ENCODE measurements around the gene ADARB1.

The ADARB1 gene

GRCh38 chr21:45076245-45076711 lies 1.9 kb downstream of the ADARB1 start:
- no peak for DNase-seq

- DNase-seq = no peak
Observed at GRCh38 chr21:45078371-45078770, 4.0 kb downstream of the ADARB1 start.

GRCh38 chr21:45078877-45079281 lies 4.5 kb downstream of the ADARB1 start:
- DNase-seq = no peak

- no peak for DNase-seq
Observed at GRCh38 chr21:45079351-45079750, 5.0 kb downstream of the ADARB1 start.

- no peak for DNase-seq
Observed at GRCh38 chr21:45080232-45080631, 5.9 kb downstream of the ADARB1 start.

GRCh38 chr21:45080639-45081414 lies 6.4 kb downstream of the ADARB1 start:
- no peak for DNase-seq

GRCh38 chr21:45081636-45082035 lies 7.3 kb downstream of the ADARB1 start:
- no peak for DNase-seq

GRCh38 chr21:45082736-45083135 lies 8.4 kb downstream of the ADARB1 start:
- no peak for DNase-seq

GRCh38 chr21:45084121-45084520 lies 9.7 kb downstream of the ADARB1 start:
- DNase-seq = no peak

- DNase-seq = no peak
Observed at GRCh38 chr21:45084881-45085536, 10.6 kb downstream of the ADARB1 start.

- DNase-seq = no peak
Observed at GRCh38 chr21:45085700-45086099, 11.3 kb downstream of the ADARB1 start.

- DNase-seq = no peak
Observed at GRCh38 chr21:45086337-45086958, 12.1 kb downstream of the ADARB1 start.

- DNase-seq = no peak
Observed at GRCh38 chr21:45087022-45087823, 12.8 kb downstream of the ADARB1 start.

GRCh38 chr21:45088116-45088515 lies 13.7 kb downstream of the ADARB1 start:
- no peak for DNase-seq

- DNase-seq = no peak
Observed at GRCh38 chr21:45088729-45089128, 14.3 kb downstream of the ADARB1 start.

- DNase-seq = no peak
Observed at GRCh38 chr21:45089964-45090363, 15.6 kb downstream of the ADARB1 start.

- no peak for DNase-seq
Observed at GRCh38 chr21:45090966-45091365, 16.6 kb downstream of the ADARB1 start.

GRCh38 chr21:45091550-45092322 lies 17.4 kb downstream of the ADARB1 start:
- no peak for DNase-seq

GRCh38 chr21:45093035-45093532 lies 18.7 kb downstream of the ADARB1 start:
- DNase-seq = no peak

- no peak for DNase-seq
Observed at GRCh38 chr21:45094412-45094811, 20.0 kb downstream of the ADARB1 start.

GRCh38 chr21:45095505-45095904 lies 21.1 kb downstream of the ADARB1 start:
- no peak for DNase-seq

- DNase-seq = no peak
Observed at GRCh38 chr21:45096217-45096616, 21.8 kb downstream of the ADARB1 start.
